HEK293T (cell line): ENCODE data around the gene SALL2.

ENCODE experiments used
- BHLHE40 ChIP-seq: fragments of 450-650 bp; IDR thresholded peaks from 2 replicates; pipeline ENCODE4 v1.6.1; 2016; ENCODE audit warnings: mild to moderate bottlenecking, moderate library complexity, borderline replicate concordance
- FOXA1 ChIP-seq: fragments of 450-650 bp; IDR thresholded peaks from 2 replicates; pipeline ENCODE4 v1.6.1; 2016; ENCODE audit warnings: mild to moderate bottlenecking
- FOXK2 ChIP-seq: fragments of 450-650 bp; IDR thresholded peaks from 2 replicates; pipeline ENCODE4 v1.6.1; 2016; ENCODE audit warnings: mild to moderate bottlenecking
- HDGF ChIP-seq: fragments of 450-650 bp; IDR thresholded peaks from 2 replicates; pipeline ENCODE4 v1.6.1; 2017; ENCODE audit warnings: antibody characterized with exemption, borderline replicate concordance
- NFRKB ChIP-seq: fragments of 450-650 bp; IDR thresholded peaks from 2 replicates; pipeline ENCODE4 v1.6.1; 2016; ENCODE audit warnings: mild to moderate bottlenecking, moderate library complexity
- PKNOX1 ChIP-seq: fragments of 450-650 bp; IDR thresholded peaks from 2 replicates; pipeline ENCODE4 v1.6.1; 2016
- SP1 ChIP-seq: fragments of 450-650 bp; IDR thresholded peaks from 2 replicates; pipeline ENCODE4 v1.6.1; 2017

- TF ChIP-seq NFRKB (no peak), PKNOX1 (no peak), SP1 (no peak), HDGF (no peak), FOXA1 (no peak), FOXK2 (no peak), BHLHE40 (no peak)
Measured at GRCh38 chr14:21556378-21557083, 30.4 kb upstream of the SALL2 start.
